HL-60 (cell line): Measurements from ENCODE around the gene ANKDD1A.

Experiments used
- DNase-seq, 2 experiments: peaks; one replicate each; pipeline ENCODE4 v3.0.0-alpha.2; 2010 to 2020; ENCODE audit warnings: low read depth in 1 of 2, low spot score in 1 of 2
- H3K27ac ChIP-seq: fragments of 250-450 bp; sonication (Bioruptor Pico); replicated peaks from 2 replicates; pipeline ENCODE4 v1.5.1; 2020; ENCODE audit warnings: mild to moderate bottlenecking, moderate library complexity
- H3K27me3 ChIP-seq: fragments of 250-450 bp; sonication (Bioruptor Pico); 2 replicates; pipeline ENCODE4 v1.5.1; 2021; ENCODE audit warnings: mild to moderate bottlenecking, moderate library complexity; ENCODE audit not compliant: insufficient read depth, poor library complexity, severe bottlenecking
- H3K4me3 ChIP-seq: replicated peaks from 2 replicates; pipeline ENCODE4 v1.5.1; 2011; ENCODE audit warnings: mild to moderate bottlenecking, control low read depth, low read length; ENCODE audit not compliant: insufficient read depth
- GABPA ChIP-seq: IDR thresholded peaks from 2 replicates; pipeline ENCODE4 v1.6.1; 2012; ENCODE audit warnings: low read depth
- POLR2AphosphoS5 ChIP-seq: IDR thresholded peaks from 2 replicates; pipeline ENCODE4 v1.6.1; 2012; ENCODE audit warnings: low read depth
- SPI1 ChIP-seq: IDR thresholded peaks from 2 replicates; pipeline ENCODE4 v1.6.1; 2012; ENCODE audit warnings: low read depth, mild to moderate bottlenecking, borderline replicate concordance
- TF ChIP-seq, protein P1 (sequence below): IDR thresholded peaks from 2 replicates; pipeline ENCODE4 v1.6.1; 2012; ENCODE audit warnings: low read depth; ENCODE audit not compliant: insufficient replicate concordance
- TF ChIP-seq, protein P2 (sequence below): IDR thresholded peaks from one replicate; pipeline ENCODE4 v1.5.1; 2011; ENCODE audit warnings: low read length, control low read depth, inconsistent platforms; ENCODE audit not compliant: insufficient read depth

The ANKDD1A gene

DNA sequence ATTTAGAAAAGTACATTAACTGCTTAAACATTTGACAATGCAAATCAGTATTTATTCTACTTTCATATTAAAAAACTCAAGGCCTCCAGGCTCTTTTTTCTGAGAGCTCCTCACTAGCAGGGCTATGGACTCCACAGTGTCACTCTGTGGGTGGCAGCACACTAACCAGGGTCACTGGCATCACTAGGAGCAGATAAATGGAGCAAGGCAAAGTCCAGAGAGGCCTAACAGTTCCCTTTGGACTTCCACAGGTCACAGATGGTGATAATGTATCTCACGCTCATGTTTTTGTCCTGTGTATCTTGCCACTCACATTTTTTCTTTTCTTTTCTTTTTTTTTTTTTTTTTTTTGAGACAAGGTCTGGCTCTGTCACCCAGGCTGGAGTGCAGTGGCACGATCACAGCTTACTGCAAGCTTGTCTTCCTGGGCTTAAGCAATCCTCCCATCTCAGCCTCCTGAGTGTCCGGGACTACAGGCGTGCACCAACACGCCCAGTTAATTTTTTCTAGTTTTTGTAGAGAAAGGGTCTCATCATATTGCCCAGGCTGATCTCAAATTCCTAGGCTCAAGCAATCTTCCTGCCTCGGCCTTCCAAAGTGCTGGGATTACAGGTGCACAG is 70.2 kb downstream of the ANKDD1A start:
- no peak overlapping the region for H3K4me3 ChIP-seq
- DNase-seq, result no peak
- H3K27me3 ChIP-seq, result no peaks in the 10 kb centered on the region
- no peak overlapping the region for H3K27ac ChIP-seq
- no peak for TF ChIP-seq POLR2AphosphoS5
- no peak for TF ChIP-seq GABPA
- TF ChIP-seq, protein P1, sequence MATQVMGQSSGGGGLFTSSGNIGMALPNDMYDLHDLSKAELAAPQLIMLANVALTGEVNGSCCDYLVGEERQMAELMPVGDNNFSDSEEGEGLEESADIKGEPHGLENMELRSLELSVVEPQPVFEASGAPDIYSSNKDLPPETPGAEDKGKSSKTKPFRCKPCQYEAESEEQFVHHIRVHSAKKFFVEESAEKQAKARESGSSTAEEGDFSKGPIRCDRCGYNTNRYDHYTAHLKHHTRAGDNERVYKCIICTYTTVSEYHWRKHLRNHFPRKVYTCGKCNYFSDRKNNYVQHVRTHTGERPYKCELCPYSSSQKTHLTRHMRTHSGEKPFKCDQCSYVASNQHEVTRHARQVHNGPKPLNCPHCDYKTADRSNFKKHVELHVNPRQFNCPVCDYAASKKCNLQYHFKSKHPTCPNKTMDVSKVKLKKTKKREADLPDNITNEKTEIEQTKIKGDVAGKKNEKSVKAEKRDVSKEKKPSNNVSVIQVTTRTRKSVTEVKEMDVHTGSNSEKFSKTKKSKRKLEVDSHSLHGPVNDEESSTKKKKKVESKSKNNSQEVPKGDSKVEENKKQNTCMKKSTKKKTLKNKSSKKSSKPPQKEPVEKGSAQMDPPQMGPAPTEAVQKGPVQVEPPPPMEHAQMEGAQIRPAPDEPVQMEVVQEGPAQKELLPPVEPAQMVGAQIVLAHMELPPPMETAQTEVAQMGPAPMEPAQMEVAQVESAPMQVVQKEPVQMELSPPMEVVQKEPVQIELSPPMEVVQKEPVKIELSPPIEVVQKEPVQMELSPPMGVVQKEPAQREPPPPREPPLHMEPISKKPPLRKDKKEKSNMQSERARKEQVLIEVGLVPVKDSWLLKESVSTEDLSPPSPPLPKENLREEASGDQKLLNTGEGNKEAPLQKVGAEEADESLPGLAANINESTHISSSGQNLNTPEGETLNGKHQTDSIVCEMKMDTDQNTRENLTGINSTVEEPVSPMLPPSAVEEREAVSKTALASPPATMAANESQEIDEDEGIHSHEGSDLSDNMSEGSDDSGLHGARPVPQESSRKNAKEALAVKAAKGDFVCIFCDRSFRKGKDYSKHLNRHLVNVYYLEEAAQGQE, result no peak
- no peak for TF ChIP-seq SPI1
- TF ChIP-seq, protein P2, sequence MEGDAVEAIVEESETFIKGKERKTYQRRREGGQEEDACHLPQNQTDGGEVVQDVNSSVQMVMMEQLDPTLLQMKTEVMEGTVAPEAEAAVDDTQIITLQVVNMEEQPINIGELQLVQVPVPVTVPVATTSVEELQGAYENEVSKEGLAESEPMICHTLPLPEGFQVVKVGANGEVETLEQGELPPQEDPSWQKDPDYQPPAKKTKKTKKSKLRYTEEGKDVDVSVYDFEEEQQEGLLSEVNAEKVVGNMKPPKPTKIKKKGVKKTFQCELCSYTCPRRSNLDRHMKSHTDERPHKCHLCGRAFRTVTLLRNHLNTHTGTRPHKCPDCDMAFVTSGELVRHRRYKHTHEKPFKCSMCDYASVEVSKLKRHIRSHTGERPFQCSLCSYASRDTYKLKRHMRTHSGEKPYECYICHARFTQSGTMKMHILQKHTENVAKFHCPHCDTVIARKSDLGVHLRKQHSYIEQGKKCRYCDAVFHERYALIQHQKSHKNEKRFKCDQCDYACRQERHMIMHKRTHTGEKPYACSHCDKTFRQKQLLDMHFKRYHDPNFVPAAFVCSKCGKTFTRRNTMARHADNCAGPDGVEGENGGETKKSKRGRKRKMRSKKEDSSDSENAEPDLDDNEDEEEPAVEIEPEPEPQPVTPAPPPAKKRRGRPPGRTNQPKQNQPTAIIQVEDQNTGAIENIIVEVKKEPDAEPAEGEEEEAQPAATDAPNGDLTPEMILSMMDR, result no peak

DNA sequence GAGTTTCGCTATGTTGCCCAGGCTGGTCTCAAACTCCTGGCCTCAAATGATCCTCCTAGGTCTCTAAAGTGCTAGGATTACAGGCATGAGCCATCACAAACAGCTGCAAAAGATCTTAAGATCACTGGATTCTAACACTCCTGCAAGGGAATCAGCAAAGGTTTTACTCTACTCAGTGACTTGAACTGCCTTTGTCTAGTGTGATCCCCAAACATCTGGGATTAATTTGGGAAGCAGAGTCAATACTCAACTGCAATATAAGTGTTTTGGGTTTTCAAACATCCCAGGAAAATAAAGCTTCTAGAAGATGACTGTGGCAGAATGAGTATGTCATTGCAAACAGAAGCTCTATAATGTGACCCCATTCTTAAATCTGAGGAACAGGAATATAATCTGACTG is 70.8 kb downstream of the ANKDD1A start:
- Histone ChIP-seq H3K27ac (no peak overlapping the region), H3K27me3 (no peaks in the 10 kb centered on the region), H3K4me3 (no peak overlapping the region)
- TF ChIP-seq GABPA (no peak), POLR2AphosphoS5 (no peak), SPI1 (no peak)
- TF ChIP-seq, protein P1, result no peak
- TF ChIP-seq, protein P2, result no peak
- no peak for DNase-seq

DNA sequence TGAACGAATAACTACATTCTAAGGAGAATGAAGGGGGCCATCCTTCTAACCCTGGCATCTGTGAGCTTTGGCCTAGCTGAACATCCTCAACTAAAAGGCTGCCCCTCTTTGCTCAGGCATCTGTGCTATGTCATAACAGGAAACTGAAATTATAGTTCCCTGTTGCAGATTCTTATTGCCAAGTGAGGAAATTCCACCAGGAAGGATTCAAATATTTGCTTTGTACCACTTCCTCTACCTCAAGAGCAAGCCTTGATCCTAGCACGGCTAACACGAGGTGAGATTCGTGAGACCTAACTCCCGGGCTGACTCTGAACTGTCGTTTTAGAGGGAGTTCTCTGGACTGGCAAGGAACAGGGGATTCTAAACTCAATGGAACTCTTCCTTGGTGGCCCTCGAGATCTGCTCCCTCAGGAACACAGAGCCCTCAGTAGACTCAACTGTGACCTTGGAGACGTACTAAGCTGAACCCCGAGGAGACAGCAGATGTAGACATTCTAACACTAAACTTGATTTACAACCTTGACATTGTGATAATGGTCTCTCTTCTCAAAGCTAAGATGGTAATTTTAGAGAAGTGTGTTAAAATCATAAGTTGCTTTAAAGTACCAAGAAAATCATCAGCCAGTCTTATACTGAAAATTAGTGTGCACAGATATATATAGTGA is 73.8 kb downstream of the ANKDD1A start:
- Histone ChIP-seq H3K27me3 (no peaks in the 10 kb centered on the region), H3K4me3 (no peak overlapping the region), H3K27ac (peak overlapping the region; percentile 62)
- DNase-seq, result peak; percentile 64 to 68
- TF ChIP-seq POLR2AphosphoS5 (no peak), SPI1 (peak; percentile 69; the same call in 1 of the 2 replicates)

- Histone ChIP-seq H3K27me3 (no peaks in the 10 kb centered on the region), H3K4me3 (no peak overlapping the region), H3K27ac (no peak overlapping the region)
- TF ChIP-seq SPI1 (no peak), GABPA (no peak)
- TF ChIP-seq, protein P1, result no peak
- TF ChIP-seq, protein P2, result no peak
- no peak for DNase-seq
Observed at GRCh38 chr15:64987136-64987535, 75.4 kb downstream of the ANKDD1A start.
